22Rv1 (cell line): ENCODE measurements around the gene CAMK2B.

Experiments
- ZFX ChIP-seq: fragments of 450-650 bp; IDR thresholded peaks from 2 replicates; pipeline ENCODE4 v1.6.1; 2017; ENCODE audit warnings: antibody characterized with exemption, borderline replicate concordance
- TF ChIP-seq, protein P1 (sequence below): fragments of 450-650 bp; IDR thresholded peaks from 2 replicates; pipeline ENCODE4 v1.5.1; 2017; ENCODE audit warnings: mild to moderate bottlenecking

DNA sequence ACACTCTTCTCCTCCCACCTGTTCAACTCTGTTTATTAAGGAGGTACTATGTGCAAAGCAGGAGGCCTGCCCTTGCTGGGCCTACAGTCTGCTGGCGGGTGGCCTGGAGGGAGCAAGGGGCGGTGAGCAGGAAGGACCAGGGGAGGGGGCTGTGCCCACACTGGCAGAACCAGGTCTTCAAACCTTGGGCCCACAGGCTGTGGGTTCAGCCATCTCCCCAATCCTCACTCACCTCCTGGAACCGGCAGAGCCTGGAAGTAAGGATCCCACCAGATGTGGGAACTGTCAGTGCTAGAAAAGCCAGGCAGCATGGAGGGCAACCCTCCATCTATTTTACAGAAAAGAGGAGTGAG, 50.8 kb downstream of the CAMK2B start:
- TF ChIP-seq, protein P1, sequence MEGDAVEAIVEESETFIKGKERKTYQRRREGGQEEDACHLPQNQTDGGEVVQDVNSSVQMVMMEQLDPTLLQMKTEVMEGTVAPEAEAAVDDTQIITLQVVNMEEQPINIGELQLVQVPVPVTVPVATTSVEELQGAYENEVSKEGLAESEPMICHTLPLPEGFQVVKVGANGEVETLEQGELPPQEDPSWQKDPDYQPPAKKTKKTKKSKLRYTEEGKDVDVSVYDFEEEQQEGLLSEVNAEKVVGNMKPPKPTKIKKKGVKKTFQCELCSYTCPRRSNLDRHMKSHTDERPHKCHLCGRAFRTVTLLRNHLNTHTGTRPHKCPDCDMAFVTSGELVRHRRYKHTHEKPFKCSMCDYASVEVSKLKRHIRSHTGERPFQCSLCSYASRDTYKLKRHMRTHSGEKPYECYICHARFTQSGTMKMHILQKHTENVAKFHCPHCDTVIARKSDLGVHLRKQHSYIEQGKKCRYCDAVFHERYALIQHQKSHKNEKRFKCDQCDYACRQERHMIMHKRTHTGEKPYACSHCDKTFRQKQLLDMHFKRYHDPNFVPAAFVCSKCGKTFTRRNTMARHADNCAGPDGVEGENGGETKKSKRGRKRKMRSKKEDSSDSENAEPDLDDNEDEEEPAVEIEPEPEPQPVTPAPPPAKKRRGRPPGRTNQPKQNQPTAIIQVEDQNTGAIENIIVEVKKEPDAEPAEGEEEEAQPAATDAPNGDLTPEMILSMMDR, result no peak
- no peak for TF ChIP-seq ZFX
